Hepatocyte (in vitro differentiated cells): ENCODE measurements around the gene KIF13A.

Experiments used
- CTCF ChIP-seq: fragments of 200-600 bp; sonication (generic); IDR thresholded peaks from 2 replicates; pipeline ENCODE4 v1.5.1; 2016; ENCODE audit warnings: antibody characterized with exemption, mild to moderate bottlenecking; ENCODE audit not compliant: poor library complexity
- EZH2 ChIP-seq: fragments of 200-600 bp; sonication (generic); IDR thresholded peaks from 2 replicates; pipeline ENCODE4 v1.6.1; 2016; ENCODE audit warnings: antibody characterized with exemption, mild to moderate bottlenecking, borderline replicate concordance
- EZH2phosphoT487 ChIP-seq: fragments of 200-600 bp; sonication (generic); IDR thresholded peaks from one replicate; pipeline ENCODE4 v1.6.1; 2018; ENCODE audit warnings: antibody characterized with exemption, mild to moderate bottlenecking, low read depth, moderate library complexity; ENCODE audit not compliant: unreplicated experiment, severe bottlenecking

- no peak for TF ChIP-seq EZH2phosphoT487
- no peak for TF ChIP-seq CTCF
- no peak for TF ChIP-seq EZH2
These were observed 100.5 kb downstream of the KIF13A start for GRCh38 chr6:17886891-17887290.
